GM21447 (cell line): ENCODE measurements around the gene SNRPD3.
"Not testable (repeated sequence)": the region's sequence is repeated elsewhere in the genome, so short reads cannot be mapped to it uniquely, and the experiment has no call there.

ENCODE experiments used
- ATAC-seq: cut with Tn5 transposase; IDR thresholded peaks from one replicate; pipeline ENCODE4 v1.9.1; 2021; ENCODE audit not compliant: unreplicated experiment

SNRPD3 gene

GRCh38 chr22:24590596-24591173 is 34.9 kb downstream of the SNRPD3 start:
- ATAC-seq = no peak

- no peak for ATAC-seq
These were observed 35.6 kb downstream of the SNRPD3 start for GRCh38 chr22:24591286-24591830.

- no peak for ATAC-seq
These were observed 36.5 kb downstream of the SNRPD3 start for GRCh38 chr22:24592058-24592850.

- no peak for ATAC-seq
These were observed 37.2 kb downstream of the SNRPD3 start, which contains the start of gene LRRC75B for GRCh38 chr22:24592851-24593558. TSS of gene LRRC75B (minus strand) at chr22:24593073. CDS start at chr22:24593039, 34 bp downstream.

- ATAC-seq = not testable (repeated sequence)
These were observed 37.7 kb downstream of the SNRPD3 start for GRCh38 chr22:24593559-24593835.

GRCh38 chr22:24593836-24594568 is 38.2 kb downstream of the SNRPD3 start:
- no peak for ATAC-seq

- ATAC-seq = no peak
These were observed 38.8 kb downstream of the SNRPD3 start for GRCh38 chr22:24594569-24595120.

GRCh38 chr22:24595228-24595627 is 39.4 kb downstream of the SNRPD3 start:
- no peak for ATAC-seq

- ATAC-seq = no peak
These were observed 40.1 kb downstream of the SNRPD3 start for GRCh38 chr22:24595863-24596262.

GRCh38 chr22:24597076-24597475 is 41.3 kb downstream of the SNRPD3 start:
- ATAC-seq = not testable (repeated sequence)

GRCh38 chr22:24599514-24599913 is 43.7 kb downstream of the SNRPD3 start:
- no peak for ATAC-seq

- ATAC-seq = not testable (repeated sequence)
These were observed 44.3 kb downstream of the SNRPD3 start for GRCh38 chr22:24599958-24600715.

GRCh38 chr22:24601217-24602104 is 45.7 kb downstream of the SNRPD3 start:
- no peak for ATAC-seq

GRCh38 chr22:24602105-24602749 is 46.4 kb downstream of the SNRPD3 start:
- ATAC-seq = not testable (repeated sequence)

- ATAC-seq = not testable (repeated sequence)
These were observed 47.3 kb downstream of the SNRPD3 start, which contains the start of gene GGT1 for GRCh38 chr22:24602847-24603769. TSS of gene GGT1 (plus strand) at chr22:24603193. CDS start at chr22:24611082, 7,889 bp downstream.

- not testable (repeated sequence) for ATAC-seq
These were observed 48.2 kb downstream of the SNRPD3 start for GRCh38 chr22:24603770-24604629.
